IMR-90 (cell line): ENCODE measurements around the gene ARHGAP32. TPM values are rescaled to one million over a fixed set of nuclear protein-coding genes. Genes with fewer than 3 reads are reported as not detected.
A peak's percentile ranks its signal among the peaks of the same experiment; 100 is the strongest.

Experiments used
- ATAC-seq: fragments of 200-7000 bp; cut with Tn5 transposase; 2 replicates; pipeline ENCODE4 v1.9.1; 2020; ENCODE audit warnings: low read depth, mild to moderate bottlenecking, moderate library complexity
- BruUV-seq: library from RNA; stranded (reverse); fragments of 400-500 nt; replicated peaks from 2 replicates; lab custom pipeline; 2021; lab: Mats Ljungman, UMichigan
- CTCF ChIA-PET: fragments of 300-600 bp; formaldehyde crosslinking; extraction: SDS; loops from one replicate; lab custom pipeline; 2021; ENCODE audit warnings: antibody characterized with exemption; lab: Yijun Ruan, JAX
- POLR2A ChIA-PET: fragments of 300-600 bp; sonication (Branson Sonifier 250); formaldehyde crosslinking; loops from one replicate; lab custom pipeline; 2022; ENCODE audit warnings: antibody characterized with exemption; ENCODE audit not compliant: unreplicated experiment; lab: Charles Lee
- DNase-seq: peaks from one replicate; pipeline ENCODE4 v3.0.0; 2013
- H2AFZ ChIP-seq: replicated peaks from 2 replicates; pipeline ENCODE3; 2013; ENCODE audit warnings: low read length, mild to moderate bottlenecking; ENCODE audit not compliant: poor library complexity
- H2AK5ac ChIP-seq: 2 replicates; pipeline ENCODE4 v1.6.1; 2013; ENCODE audit warnings: low read depth, low read length, inconsistent platforms
- H2AK9ac ChIP-seq: replicated peaks from 2 replicates; pipeline ENCODE3; 2013; ENCODE audit warnings: mild to moderate bottlenecking, low read depth, low read length, moderate library complexity; ENCODE audit not compliant: poor library complexity
- H2BK120ac ChIP-seq: 2 replicates; pipeline ENCODE4 v1.6.1; 2013; ENCODE audit warnings: low read depth, low read length, inconsistent platforms
- H2BK15ac ChIP-seq: 3 replicates; pipeline ENCODE4 v1.6.1; 2013; ENCODE audit warnings: low read depth, low read length, inconsistent platforms
- H2BK20ac ChIP-seq: 2 replicates; pipeline ENCODE4 v1.6.1; 2013; ENCODE audit warnings: low read depth, mild to moderate bottlenecking, inconsistent platforms, low read length, moderate library complexity
- H2BK5ac ChIP-seq: 2 replicates; pipeline ENCODE4 v1.6.1; 2013; ENCODE audit warnings: mild to moderate bottlenecking, low read depth, low read length, inconsistent platforms; ENCODE audit not compliant: poor library complexity, severe bottlenecking
- H3K14ac ChIP-seq: replicated peaks from 2 replicates; pipeline ENCODE4 v1.6.1; 2013; ENCODE audit warnings: low read depth, low read length, inconsistent platforms
- H3K18ac ChIP-seq: 2 replicates; pipeline ENCODE4 v1.6.1; 2013; ENCODE audit warnings: low read depth, low read length, control low read depth
- H3K23ac ChIP-seq: 2 replicates; pipeline ENCODE4 v1.6.1; 2013; ENCODE audit warnings: low read depth, low read length, inconsistent platforms
- H3K27ac ChIP-seq: 2 replicates; pipeline ENCODE4 v1.5.1; 2013; ENCODE audit warnings: mild to moderate bottlenecking, control low read depth, low read length; ENCODE audit not compliant: insufficient read depth
- H3K27me3 ChIP-seq: 2 replicates; pipeline ENCODE4 v1.6.1; 2013; ENCODE audit warnings: low read length; ENCODE audit not compliant: control insufficient read depth, insufficient read depth
- H3K36me3 ChIP-seq: 2 replicates; pipeline ENCODE4 v1.6.1; 2013; ENCODE audit warnings: low read length, mixed read lengths; ENCODE audit not compliant: control insufficient read depth, insufficient read depth
- H3K4ac ChIP-seq: 2 replicates; pipeline ENCODE4 v1.6.1; 2013; ENCODE audit warnings: low read depth, low read length, inconsistent platforms
- H3K4me1 ChIP-seq: 2 replicates; pipeline ENCODE4 v1.6.1; 2013; ENCODE audit warnings: low read length, mixed read lengths; ENCODE audit not compliant: control insufficient read depth, insufficient read depth
- H3K4me2 ChIP-seq: 2 replicates; pipeline ENCODE4 v1.6.1; 2013; ENCODE audit warnings: low read depth, mild to moderate bottlenecking, control low read depth, low read length, moderate library complexity
- H3K4me3 ChIP-seq: 2 replicates; pipeline ENCODE4 v1.5.1; 2013; ENCODE audit warnings: low read depth, mild to moderate bottlenecking, control low read depth, low read length, moderate library complexity; ENCODE audit not compliant: insufficient read depth
- H3K56ac ChIP-seq: 2 replicates; pipeline ENCODE4 v1.6.1; 2013; ENCODE audit warnings: low read length, inconsistent platforms; ENCODE audit not compliant: insufficient read depth; ENCODE audit errors: extremely low read depth
- H3K79me1 ChIP-seq, 2 experiments: 2 replicates each; pipeline ENCODE4 v1.6.1; 2013; ENCODE audit warnings: low read length in 2 of 2, inconsistent platforms in 1 of 2, low read depth in 1 of 2
- H3K9ac ChIP-seq: 2 replicates; pipeline ENCODE4 v1.6.1; 2013; ENCODE audit warnings: low read depth, low read length, control low read depth
- H3K9me1 ChIP-seq: 2 replicates; pipeline ENCODE4 v1.6.1; 2013; ENCODE audit warnings: low read length, inconsistent platforms; ENCODE audit not compliant: insufficient read depth
- H3K9me3 ChIP-seq: 2 replicates; pipeline ENCODE4 v1.6.1; 2013; ENCODE audit warnings: low read length; ENCODE audit not compliant: control insufficient read depth, insufficient read depth
- H4K20me1 ChIP-seq: 2 replicates; pipeline ENCODE4 v1.6.1; 2013; ENCODE audit warnings: low read length, inconsistent platforms; ENCODE audit not compliant: insufficient read depth
- H4K5ac ChIP-seq: 2 replicates; pipeline ENCODE4 v1.6.1; 2013; ENCODE audit warnings: mild to moderate bottlenecking, low read depth, low read length, control low read depth
- H4K8ac ChIP-seq, 2 experiments: 2 replicates each; pipeline ENCODE4 v1.6.1; 2013; ENCODE audit warnings: low read depth in 2 of 2, low read length in 2 of 2, control low read depth in 1 of 2, inconsistent platforms in 1 of 2
- H4K91ac ChIP-seq: 2 replicates; pipeline ENCODE4 v1.6.1; 2013; ENCODE audit warnings: low read depth, low read length, inconsistent platforms; ENCODE audit not compliant: insufficient read depth
- BHLHE40 ChIP-seq: fragments of 150-350 bp; IDR thresholded peaks from 2 replicates; pipeline ENCODE4 v1.6.1; 2016; ENCODE audit warnings: mild to moderate bottlenecking, low read depth, low read length
- CEBPB ChIP-seq: IDR thresholded peaks from 2 replicates; pipeline ENCODE4 v1.6.1; 2012; ENCODE audit warnings: low read depth, low read length, improper control_type of control experiment
- CHD1 ChIP-seq: IDR thresholded peaks from 2 replicates; pipeline ENCODE4 v1.6.1; 2012; ENCODE audit warnings: low read depth, low read length, improper control_type of control experiment
- ELK1 ChIP-seq: fragments of 150-350 bp; IDR thresholded peaks from 2 replicates; pipeline ENCODE4 v1.6.1; 2016; ENCODE audit warnings: low read depth, mild to moderate bottlenecking, low read length, moderate library complexity, borderline replicate concordance
- FOS ChIP-seq: fragments of 150-350 bp; IDR thresholded peaks from 2 replicates; pipeline ENCODE4 v1.6.1; 2016; ENCODE audit warnings: low read depth, low read length
- MAFK ChIP-seq: IDR thresholded peaks from 2 replicates; pipeline ENCODE4 v1.6.1; 2012; ENCODE audit warnings: low read depth, low read length, improper control_type of control experiment
- MAZ ChIP-seq: IDR thresholded peaks from 2 replicates; pipeline ENCODE4 v1.6.1; 2012; ENCODE audit warnings: low read depth, mild to moderate bottlenecking, low read length, improper control_type of control experiment, moderate library complexity, borderline replicate concordance
- NFE2L2 ChIP-seq: fragments of 150-350 bp; IDR thresholded peaks from 2 replicates; pipeline ENCODE4 v1.6.1; 2016; ENCODE audit warnings: low read depth, mild to moderate bottlenecking, low read length
- WGBS, 2 experiments: methylation state at CpG; one replicate each; pipeline versions ENCODE4 v1.1.5 to v1.1.7; 2013; ENCODE audit warnings: missing lambda C conversion rate in 2 of 2; ENCODE audit not compliant: insufficient read length in 1 of 2; ENCODE audit errors: extremely low coverage in 2 of 2; 5-methylcytosine and 5-hydroxymethylcytosine counted together
- dilution Hi-C: fragments of 300-500 bp; cut with HindIII; formaldehyde crosslinking; loops from one replicate; pipeline ENCODE4 v1.14.3; 2018; ENCODE audit warnings: low sequenced_read_pairs; ENCODE audit not compliant: unreplicated experiment
- in situ Hi-C: fragments of 300-500 bp; cut with MboI; formaldehyde crosslinking; loops from 3 replicates; pipeline ENCODE4 v1.14.3; 2019; ENCODE audit warnings: low sequenced_read_pairs, inconsistent platforms, mixed read lengths
- intact Hi-C: fragments of 100-400 bp; cut with micrococcal nuclease; formaldehyde crosslinking; loops from 2 replicates; pipeline ENCODE4 v1.10.0; 2022
- polyA plus RNA-seq, 3 experiments: library from polyadenylated mRNA; depleted of rRNA; stranded (reverse); fragments of >200 nt; gene quantifications; 2 replicates each; pipeline ENCODE4 v1.2.3, GENCODE V29; 2012; ENCODE audit warnings: low replicate concordance in 1 of 3
- total RNA-seq: library from RNA; depleted of rRNA; stranded (reverse); fragments of >200 nt; gene quantifications from 2 replicates; pipeline ENCODE4 v1.2.3, GENCODE V29; 2012

ARHGAP32 gene
- total and polyA plus RNA-seq, 2 of the 4 experiments (the other 2 are of a cell fraction): 4.1 to 8.4 TPM

- WGBS, 2 experiments: 0% methylated on average over 3 of the region's 8 CpGs; no CpG with 5 or more reads in 1 of the 2 experiments
- H2BK20ac ChIP-seq: no peak overlapping the region
- H2AK5ac ChIP-seq: no peak overlapping the region
- H3K14ac ChIP-seq: no peak overlapping the region
- H2BK120ac ChIP-seq: peak overlapping the region; percentile 39
- no peak overlapping the region for H2AK9ac ChIP-seq
- H4K91ac ChIP-seq: no peak overlapping the region
- H2BK15ac ChIP-seq: no peak overlapping the region
- H3K18ac ChIP-seq: no peak overlapping the region
- peak overlapping the region; percentile 35; the same call in 1 of the 2 replicates for H3K4me2 ChIP-seq
- no peak overlapping the region for H3K9ac ChIP-seq
- no peaks in the 10 kb centered on the region for H3K9me1 ChIP-seq
- ChIA-PET CTCF (interaction anchor here (0.5 kb wide), 1 partner anchor 141 kb away, joined by 4 read pairs; no protein-coding TSS in a partner anchor), POLR2A (no interaction called here)
- peak overlapping the region in 1 of 2 experiments; percentile 29; a peak in 1 of 4 replicates for H4K8ac ChIP-seq
- H3K4me3 ChIP-seq: no peak overlapping the region
- H3K56ac ChIP-seq: no peak overlapping the region
- no peaks in the 10 kb centered on the region for H3K4me1 ChIP-seq
- H3K9me3 ChIP-seq: peaks cover 1% of the 10 kb centered on the region; the same call in 1 of the 2 replicates
- ATAC-seq (peak; percentile 99), DNase-seq (peak; percentile 99)
- H4K5ac ChIP-seq: no peak overlapping the region
- no peak overlapping the region for H3K4ac ChIP-seq
- no peaks in the 10 kb centered on the region for H3K27me3 ChIP-seq
- BruUV-seq: no TSS peak
- intact Hi-C loops: loop anchor here (5.0 kb wide), 1 partner anchor 134 kb away; no protein-coding TSS in a partner anchor
- H2BK5ac ChIP-seq: peak overlapping the region; percentile 56
- H3K23ac ChIP-seq: no peak overlapping the region
- in situ Hi-C loops: no loop called here
- no peaks in the 10 kb centered on the region for H4K20me1 ChIP-seq
- H2AFZ ChIP-seq: no peak overlapping the region
- TF ChIP-seq ELK1 (no peak), BHLHE40 (peak; percentile 90), CEBPB (peak; percentile 93), MAFK (peak; percentile 37; the same call in 1 of the 2 replicates), FOS (peak; percentile 100), CHD1 (no peak), MAZ (peak; percentile 39; the same call in 1 of the 2 replicates), NFE2L2 (peak; percentile 11; the same call in 1 of the 2 replicates)
- no peaks in the 10 kb centered on the region for H3K36me3 ChIP-seq
- H3K79me1 ChIP-seq: peaks cover 4 to 5% of the 10 kb centered on the region in 2 experiments; a peak in 1 of 4 replicates
- no peak overlapping the region for H3K27ac ChIP-seq
- dilution Hi-C loops: no loop called here
These were observed 48.8 kb downstream of the ARHGAP32 start for GRCh38 chr11:129143335-129143734.
